Caco-2 (cell line): ENCODE data around the gene TACC3. TPM values are rescaled to one million over a fixed set of nuclear protein-coding genes. Genes with fewer than 3 reads are reported as not detected.

ENCODE experiments used
- BruUV-seq: library from RNA; stranded (reverse); fragments of 400-500 nt; replicated peaks from 2 replicates; lab custom pipeline; 2021; lab: Mats Ljungman, UMichigan
- CTCF ChIA-PET: fragments of 300-600 bp; sonication (Branson Sonifier 250); formaldehyde crosslinking; loops from one replicate; lab custom pipeline; 2022; ENCODE audit warnings: antibody characterized with exemption; lab: Charles Lee
- POLR2A ChIA-PET: fragments of 300-600 bp; sonication (Branson Sonifier 250); formaldehyde crosslinking; loops from one replicate; lab custom pipeline; 2022; ENCODE audit warnings: antibody characterized with exemption; lab: Charles Lee
- DNase-seq, 2 experiments: peaks; one replicate each; pipeline versions ENCODE4 v3.0.0 to v3.0.0-alpha.2; 2020 to 2022
- H3K27me3 ChIP-seq: replicated peaks from 2 replicates; pipeline ENCODE4 v1.6.0; 2011; ENCODE audit warnings: low read length; ENCODE audit not compliant: control insufficient read depth, insufficient read depth
- H3K36me3 ChIP-seq: 2 replicates; pipeline ENCODE4 v1.5.1; 2011; ENCODE audit warnings: low read length; ENCODE audit not compliant: control insufficient read depth, insufficient read depth
- H3K4me1 ChIP-seq: fragments of 250-450 bp; sonication (Bioruptor Pico); 2 replicates; pipeline ENCODE4 v1.5.1; 2020; ENCODE audit warnings: mild to moderate bottlenecking
- H3K4me3 ChIP-seq: 2 replicates; pipeline ENCODE4 v1.5.1; 2011; ENCODE audit warnings: low read depth, mild to moderate bottlenecking, control low read depth, low read length
- H3K9me3 ChIP-seq: fragments of 250-450 bp; sonication (Bioruptor Pico); 2 replicates; pipeline ENCODE4 v1.5.1; 2020; ENCODE audit warnings: mild to moderate bottlenecking, moderate library complexity
- H3K27ac Mint-ChIP-seq: one replicate; pipeline ENCODE4 v1.8.0; 2022; ENCODE audit warnings: mixed read lengths; ENCODE audit not compliant: unreplicated experiment
- H3K27me3 Mint-ChIP-seq: one replicate; pipeline ENCODE4 v1.8.0; 2022; ENCODE audit warnings: mixed read lengths; ENCODE audit not compliant: insufficient read depth, unreplicated experiment
- H3K36me3 Mint-ChIP-seq: one replicate; pipeline ENCODE4 v1.8.0; 2022; ENCODE audit warnings: mild to moderate bottlenecking, mixed read lengths; ENCODE audit not compliant: insufficient read depth, unreplicated experiment
- H3K4me1 Mint-ChIP-seq: one replicate; pipeline ENCODE4 v1.8.0; 2022; ENCODE audit warnings: low read depth, mixed read lengths; ENCODE audit not compliant: unreplicated experiment
- H3K4me3 Mint-ChIP-seq: one replicate; pipeline ENCODE4 v1.8.0; 2022; ENCODE audit warnings: mild to moderate bottlenecking, moderate library complexity, mixed read lengths; ENCODE audit not compliant: unreplicated experiment
- H3K9me3 Mint-ChIP-seq: one replicate; pipeline ENCODE4 v1.8.0; 2022; ENCODE audit warnings: mixed read lengths; ENCODE audit not compliant: unreplicated experiment
- CTCF ChIP-seq, 2 experiments: fragments of 200-600 bp in 1 of 2; IDR thresholded peaks; 1 replicate in 1 of 2; 2 replicates in 1 of 2; pipeline versions ENCODE4 v1.5.1 to v1.8.0; 2011 to 2022; ENCODE audit warnings: antibody characterized with exemption in 1 of 2, control low read depth in 1 of 2, inconsistent platforms in 1 of 2, low read depth in 1 of 2, low read length in 1 of 2, mild to moderate bottlenecking in 1 of 2, moderate library complexity in 1 of 2; ENCODE audit not compliant: insufficient read depth in 1 of 2, severe bottlenecking in 1 of 2, unreplicated experiment in 1 of 2
- intact Hi-C: fragments of 100-400 bp; cut with micrococcal nuclease; formaldehyde crosslinking; loops from one replicate; pipeline ENCODE4 v1.10.0; 2022; ENCODE audit not compliant: unreplicated experiment
- total RNA-seq: library from RNA; stranded (reverse); gene quantifications from 2 replicates; pipeline ENCODE4 v1.2.3, GENCODE V29; 2022

Gene TACC3
- total RNA-seq, 1 experiment from 2014 or later: 106 TPM

GRCh38 chr4:1691737-1692373, 29.5 kb upstream of the TACC3 start:
- intact Hi-C loops: no loop called here
- POLR2A ChIA-PET: interaction anchor here (0.9 kb wide), 1 partner anchor 17 kb away, joined by 6 read pairs; no protein-coding TSS in a partner anchor
- H3K36me3 Mint-ChIP-seq: peaks cover 88% of the 10 kb centered on the region

DNA sequence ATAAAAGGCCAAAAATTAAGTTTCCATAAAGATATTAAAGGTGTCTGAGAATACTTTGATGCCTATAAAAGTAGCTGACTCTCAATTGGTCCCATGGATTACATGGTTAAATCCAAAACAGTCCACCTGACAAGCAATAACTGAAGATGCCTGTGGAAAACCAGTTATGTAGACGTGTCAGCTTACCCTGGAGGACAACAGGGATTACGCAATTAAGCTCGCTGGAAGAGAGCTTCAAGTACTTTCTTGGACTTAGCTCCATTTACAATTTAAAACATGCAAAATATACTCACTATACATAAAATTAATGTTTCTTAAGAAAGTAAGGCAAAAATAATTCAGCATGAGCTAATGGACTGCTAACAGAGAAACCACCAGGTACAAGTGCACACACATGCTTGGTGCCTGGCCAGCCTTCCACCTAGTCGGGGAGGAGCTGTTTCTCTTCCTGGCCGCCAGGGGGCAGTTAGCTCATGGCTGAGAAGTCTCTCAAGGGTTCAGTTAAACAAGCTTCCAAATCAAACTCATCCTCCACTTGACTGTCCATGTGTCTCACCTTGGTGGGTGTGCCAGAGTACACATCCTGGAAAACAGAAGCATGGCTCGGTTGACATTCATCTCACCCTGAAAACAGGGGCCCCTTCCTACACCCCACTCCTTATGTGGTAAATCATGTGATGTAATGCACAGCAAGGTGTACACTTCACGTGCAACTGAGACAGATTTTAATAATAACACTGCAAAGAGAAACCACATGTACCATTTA, 28.0 kb upstream of the TACC3 start:
- intact Hi-C loops: loop anchor here (1.0 kb wide), 2 partner anchors 16 to 33 kb away; no protein-coding TSS in a partner anchor
- BruUV-seq: TSS peak; percentile 60

More at GRCh38 chr4:1691737-1692373, 29.5 kb upstream of the TACC3 start:
- H3K27me3 Mint-ChIP-seq: no peaks in the 10 kb centered on the region
- no peaks in the 10 kb centered on the region for H3K4me1 Mint-ChIP-seq
- BruUV-seq: no TSS peak
- no peak for DNase-seq
- no peak overlapping the region for H3K4me3 Mint-ChIP-seq
- no peak overlapping the region for H3K27ac Mint-ChIP-seq
- no peak overlapping the region for H3K4me3 ChIP-seq
- CTCF ChIA-PET: interaction anchor here (1.9 kb wide), 1 partner anchor 20 kb away, joined by 13 read pairs; the partner anchor contains the start of gene SLBP
- H3K4me1 ChIP-seq: no peaks in the 10 kb centered on the region
- no peaks in the 10 kb centered on the region for H3K27me3 ChIP-seq
- no peak for TF ChIP-seq CTCF (IDR thresholded peaks at IDR 0.05; ENCODE audit: insufficient read depth in 1 of 2, low read depth in 1 of 2, low read length in 1 of 2, severe bottlenecking in 1 of 2, unreplicated experiment in 1 of 2)
- H3K36me3 ChIP-seq: peaks cover 6% of the 10 kb centered on the region
- no peaks in the 10 kb centered on the region for H3K9me3 Mint-ChIP-seq
- no peaks in the 10 kb centered on the region for H3K9me3 ChIP-seq

More for the DNA sequence above, 28.0 kb upstream of the TACC3 start:
- Histone ChIP-seq H3K4me1 (no peaks in the 10 kb centered on the region), H3K4me3 (no peak overlapping the region), H3K27me3 (no peaks in the 10 kb centered on the region), H3K36me3 (peaks cover 6% of the 10 kb centered on the region), H3K9me3 (no peaks in the 10 kb centered on the region)
- H3K4me1 Mint-ChIP-seq: no peaks in the 10 kb centered on the region
- H3K27ac Mint-ChIP-seq: no peak overlapping the region
- ChIA-PET CTCF (interaction anchor here (0.8 to 1.9 kb wide), 16 partner anchors 9 to 761 kb away, joined by 3 to 27 read pairs (median 6); partner anchors contain the start of genes GAK, SLBP, TACC3 and TMEM129), POLR2A (interaction anchor here (0.6 to 1.5 kb wide), 8 partner anchors 10 to 347 kb away, joined by 3 to 16 read pairs (median 4); partner anchors contain the start of genes SLBP, TACC3 and TMEM129)
- TF ChIP-seq CTCF (IDR thresholded peaks at IDR 0.05; ENCODE audit: insufficient read depth in 1 of 2, low read depth in 1 of 2, low read length in 1 of 2, severe bottlenecking in 1 of 2, unreplicated experiment in 1 of 2): peak; percentile 82 to 87
- peaks cover 97% of the 10 kb centered on the region for H3K36me3 Mint-ChIP-seq
- H3K27me3 Mint-ChIP-seq: no peaks in the 10 kb centered on the region
- DNase-seq: peak; percentile 79 to 88
- no peaks in the 10 kb centered on the region for H3K9me3 Mint-ChIP-seq
- no peak overlapping the region for H3K4me3 Mint-ChIP-seq
